ENCODE measurements around the gene ASB6.

GRCh38 chr9:129655696-129656095 is 13.7 kb upstream of the ASB6 start:
- TF ChIP-seq, protein P1, sequence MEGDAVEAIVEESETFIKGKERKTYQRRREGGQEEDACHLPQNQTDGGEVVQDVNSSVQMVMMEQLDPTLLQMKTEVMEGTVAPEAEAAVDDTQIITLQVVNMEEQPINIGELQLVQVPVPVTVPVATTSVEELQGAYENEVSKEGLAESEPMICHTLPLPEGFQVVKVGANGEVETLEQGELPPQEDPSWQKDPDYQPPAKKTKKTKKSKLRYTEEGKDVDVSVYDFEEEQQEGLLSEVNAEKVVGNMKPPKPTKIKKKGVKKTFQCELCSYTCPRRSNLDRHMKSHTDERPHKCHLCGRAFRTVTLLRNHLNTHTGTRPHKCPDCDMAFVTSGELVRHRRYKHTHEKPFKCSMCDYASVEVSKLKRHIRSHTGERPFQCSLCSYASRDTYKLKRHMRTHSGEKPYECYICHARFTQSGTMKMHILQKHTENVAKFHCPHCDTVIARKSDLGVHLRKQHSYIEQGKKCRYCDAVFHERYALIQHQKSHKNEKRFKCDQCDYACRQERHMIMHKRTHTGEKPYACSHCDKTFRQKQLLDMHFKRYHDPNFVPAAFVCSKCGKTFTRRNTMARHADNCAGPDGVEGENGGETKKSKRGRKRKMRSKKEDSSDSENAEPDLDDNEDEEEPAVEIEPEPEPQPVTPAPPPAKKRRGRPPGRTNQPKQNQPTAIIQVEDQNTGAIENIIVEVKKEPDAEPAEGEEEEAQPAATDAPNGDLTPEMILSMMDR (IDR thresholded peaks at IDR 0.05): no peak
- no peak for TF ChIP-seq POLR2A (IDR thresholded peaks at IDR 0.05)

All from thyroid gland (tissue), 4 donors.